GM18498 (cell line): ENCODE data around the gene ZNF107.
"Not testable (repeated sequence)": the region's sequence is repeated elsewhere in the genome, so short reads cannot be mapped to it uniquely, and the experiment has no call there.

Experiments used
- ATAC-seq: cut with Tn5 transposase; IDR thresholded peaks from one replicate; pipeline ENCODE4 v1.9.1; 2021; ENCODE audit warnings: mild to moderate bottlenecking, moderate library complexity; ENCODE audit not compliant: unreplicated experiment

The ZNF107 gene

GRCh38 chr7:64642875-64643274 lies 23.1 kb upstream of the ZNF107 start:
- ATAC-seq = no peak

DNA sequence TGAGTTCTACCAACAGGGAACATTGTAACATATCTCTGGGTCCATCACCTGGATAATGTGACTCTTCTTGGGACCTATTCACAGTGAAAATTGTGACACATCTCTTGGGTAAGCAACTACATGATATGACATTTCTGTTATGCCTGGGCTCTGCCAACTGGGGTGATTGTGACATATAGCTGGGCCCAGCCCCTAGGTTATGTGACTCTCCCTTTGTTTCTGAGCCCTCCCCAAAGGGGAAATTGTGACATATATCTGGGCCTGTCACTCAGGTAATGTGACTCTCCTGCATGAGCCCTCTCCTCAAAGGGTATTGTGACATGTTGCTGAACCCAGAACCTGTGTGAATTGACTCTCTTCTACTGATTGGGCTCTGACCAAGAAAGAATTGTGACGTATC lies 22.4 kb upstream of the ZNF107 start:
- ATAC-seq = no peak

- no peak for ATAC-seq
Observed at GRCh38 chr7:64651203-64651602, 14.7 kb upstream of the ZNF107 start.

GRCh38 chr7:64651632-64652165 lies 14.2 kb upstream of the ZNF107 start:
- no peak for ATAC-seq

GRCh38 chr7:64653721-64654401 lies 12.1 kb upstream of the ZNF107 start:
- ATAC-seq = no peak

DNA sequence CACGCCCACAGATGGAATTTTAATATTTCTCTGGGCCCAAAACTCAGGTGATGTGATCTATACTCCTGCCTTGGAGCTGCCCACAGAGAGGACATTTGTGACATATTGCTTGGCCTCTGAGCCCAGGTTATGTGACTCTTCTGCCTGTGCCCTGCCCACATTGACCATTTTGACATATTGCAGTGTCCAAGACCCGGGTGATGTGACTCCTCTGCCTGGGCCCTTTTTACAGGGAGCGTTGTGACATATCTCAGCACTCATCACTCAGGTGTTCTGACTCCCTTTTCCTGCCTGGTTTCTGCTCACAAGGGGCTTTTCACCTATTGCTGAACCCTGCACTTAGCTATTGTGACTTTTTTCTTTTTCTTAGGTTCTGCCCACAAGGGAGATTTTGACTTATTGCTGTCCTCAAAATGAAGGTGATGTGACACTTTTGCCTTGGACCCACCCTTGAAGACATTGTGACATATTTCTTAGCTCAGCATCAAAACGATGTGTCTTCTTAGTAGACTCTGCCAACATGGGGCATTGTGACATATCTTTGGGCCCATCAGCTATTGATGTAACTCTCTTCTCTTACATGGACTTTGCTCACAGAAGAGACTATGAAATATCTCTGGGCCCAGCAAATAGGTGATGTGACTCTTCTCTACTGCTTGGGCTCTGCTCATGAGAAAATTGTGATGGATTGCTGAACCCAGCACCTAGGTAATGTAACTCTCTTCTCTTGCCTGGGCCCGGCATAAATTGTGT lies 11.0 kb upstream of the ZNF107 start:
- no peak for ATAC-seq

DNA sequence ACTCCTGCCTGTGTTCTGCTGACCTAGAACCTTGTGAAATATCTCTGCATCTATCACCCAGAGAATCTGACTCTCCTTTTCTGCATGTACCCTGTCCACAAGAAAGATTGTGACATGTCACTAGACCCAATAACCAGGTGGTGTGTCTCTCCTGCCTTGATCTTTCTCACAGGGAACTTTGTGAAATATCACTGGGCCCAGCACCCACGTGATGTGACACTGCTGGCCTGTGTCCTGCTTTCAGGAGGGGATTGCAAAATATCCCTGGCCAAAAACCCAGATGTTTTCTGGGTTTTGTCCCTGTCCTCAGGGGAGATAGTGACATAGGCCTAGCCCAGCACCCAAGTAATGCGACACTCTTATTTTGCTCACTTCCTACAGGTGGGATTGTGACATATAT lies 10.1 kb upstream of the ZNF107 start:
- ATAC-seq = no peak

DNA sequence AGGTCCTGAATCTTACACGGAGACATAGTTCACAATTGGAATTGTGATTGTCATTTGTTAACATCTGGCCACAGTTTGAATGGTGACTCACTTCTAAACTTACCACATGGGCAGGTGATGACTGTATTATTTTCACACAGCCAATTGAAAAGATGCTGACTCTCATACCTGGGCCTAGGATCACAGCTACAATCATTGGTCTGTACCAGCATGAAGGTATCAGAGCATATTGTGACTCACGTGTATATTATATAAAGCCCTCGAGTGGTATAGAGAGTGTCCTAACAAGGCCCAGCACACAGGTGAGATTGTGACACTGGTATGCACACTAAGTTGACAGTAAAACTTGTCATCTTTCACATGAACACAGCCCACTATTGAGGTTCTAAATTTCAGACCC lies 9.4 kb upstream of the ZNF107 start:
- no peak for ATAC-seq

DNA sequence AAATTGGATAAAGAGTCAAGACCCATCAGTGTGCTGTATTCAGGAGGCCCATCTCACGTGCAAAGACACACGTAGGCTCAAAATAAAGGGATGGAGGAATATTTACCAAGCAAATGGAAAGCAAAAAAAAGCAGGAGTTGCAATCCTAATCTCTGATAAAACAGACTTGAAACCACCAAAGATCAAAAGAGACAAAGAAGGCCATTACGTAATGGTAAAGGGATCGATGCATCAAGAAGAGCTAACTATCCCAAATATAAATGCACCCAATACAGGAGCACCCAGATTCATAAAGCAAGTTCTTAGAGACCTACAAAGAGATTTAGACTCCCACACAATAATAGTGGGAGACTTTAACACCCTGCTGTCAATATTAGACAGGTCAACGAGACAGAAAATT lies 3.8 kb upstream of the ZNF107 start:
- not testable (repeated sequence) for ATAC-seq

DNA sequence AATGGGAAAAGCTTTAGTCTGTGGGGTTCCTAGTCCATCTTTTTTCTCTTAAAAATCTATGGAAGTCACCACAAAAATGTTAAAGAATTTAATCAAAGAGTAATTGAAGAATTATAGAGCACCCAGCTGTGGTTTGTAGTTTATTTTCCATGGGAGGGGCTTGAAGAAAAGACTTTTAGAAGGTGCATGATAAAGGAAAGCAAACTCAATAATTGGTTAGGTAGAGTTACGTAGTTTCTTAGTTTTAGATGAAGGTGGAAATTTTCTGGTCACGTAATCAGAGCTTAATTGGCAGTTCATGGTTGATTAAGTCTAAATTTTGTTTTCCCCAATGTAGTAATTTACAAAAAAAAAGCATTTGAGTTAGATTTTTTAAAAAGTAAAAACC lies 724 bp downstream of the ZNF107 start:
- ATAC-seq = no peak

DNA sequence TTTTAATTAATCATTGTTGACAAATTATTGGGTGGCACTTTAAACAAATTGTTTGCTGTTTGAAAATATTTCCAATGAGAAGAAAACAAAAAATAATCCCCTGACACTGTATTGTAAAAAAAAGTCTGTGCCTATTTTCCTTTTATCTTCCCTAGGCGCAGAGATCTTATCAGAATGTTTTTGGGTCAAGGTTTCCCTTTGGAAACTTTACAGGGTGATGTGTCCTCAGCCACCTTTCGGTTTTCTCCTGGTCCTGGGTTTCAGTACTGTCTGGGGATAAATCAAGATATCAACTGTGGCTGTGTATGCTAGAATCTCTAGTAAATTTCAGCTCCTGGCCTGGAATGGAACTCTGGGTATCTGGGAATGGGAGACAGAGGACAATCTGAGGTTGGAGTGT lies 1.4 kb downstream of the ZNF107 start:
- no peak for ATAC-seq

DNA sequence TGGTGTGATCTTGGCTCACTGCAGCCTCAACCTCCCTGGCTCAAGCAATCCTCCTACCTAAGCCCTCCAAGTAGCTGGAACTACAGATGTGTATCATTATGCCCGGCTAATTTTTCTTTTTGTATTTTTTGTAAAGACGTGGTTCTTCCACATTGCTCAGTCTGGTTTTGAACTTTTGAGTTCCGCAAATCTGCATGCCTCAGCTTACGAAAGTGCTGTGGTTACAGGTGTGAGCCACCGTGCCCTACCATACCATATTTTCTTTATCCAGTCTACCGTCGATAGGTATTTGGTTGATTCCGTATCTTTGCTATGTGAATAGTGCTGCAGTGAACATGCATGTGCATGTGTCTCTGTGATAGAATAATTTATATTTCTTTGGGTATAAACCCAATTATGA lies 6.5 kb downstream of the ZNF107 start:
- ATAC-seq = no peak

GRCh38 chr7:64685091-64685490 lies 19.2 kb downstream of the ZNF107 start:
- no peak for ATAC-seq

DNA sequence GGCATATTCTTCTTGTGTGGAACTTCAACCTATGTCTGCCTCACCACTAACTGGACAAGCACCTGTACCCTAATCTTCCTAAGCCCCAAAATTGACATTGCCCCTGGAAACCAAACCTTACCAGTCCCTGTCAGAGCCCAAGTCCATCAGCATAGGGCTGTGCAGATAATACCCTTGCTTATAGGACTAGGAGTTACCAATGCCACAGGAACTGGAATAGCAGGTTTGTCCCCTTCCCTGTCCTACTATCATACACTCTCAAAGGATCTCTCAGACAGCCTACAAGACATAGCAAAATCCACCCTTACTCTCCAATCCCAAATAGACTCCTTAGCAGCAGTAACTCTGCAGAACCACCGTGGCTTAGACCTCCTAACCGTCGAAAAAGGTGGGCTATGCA lies 19.8 kb downstream of the ZNF107 start:
- ATAC-seq = no peak

DNA sequence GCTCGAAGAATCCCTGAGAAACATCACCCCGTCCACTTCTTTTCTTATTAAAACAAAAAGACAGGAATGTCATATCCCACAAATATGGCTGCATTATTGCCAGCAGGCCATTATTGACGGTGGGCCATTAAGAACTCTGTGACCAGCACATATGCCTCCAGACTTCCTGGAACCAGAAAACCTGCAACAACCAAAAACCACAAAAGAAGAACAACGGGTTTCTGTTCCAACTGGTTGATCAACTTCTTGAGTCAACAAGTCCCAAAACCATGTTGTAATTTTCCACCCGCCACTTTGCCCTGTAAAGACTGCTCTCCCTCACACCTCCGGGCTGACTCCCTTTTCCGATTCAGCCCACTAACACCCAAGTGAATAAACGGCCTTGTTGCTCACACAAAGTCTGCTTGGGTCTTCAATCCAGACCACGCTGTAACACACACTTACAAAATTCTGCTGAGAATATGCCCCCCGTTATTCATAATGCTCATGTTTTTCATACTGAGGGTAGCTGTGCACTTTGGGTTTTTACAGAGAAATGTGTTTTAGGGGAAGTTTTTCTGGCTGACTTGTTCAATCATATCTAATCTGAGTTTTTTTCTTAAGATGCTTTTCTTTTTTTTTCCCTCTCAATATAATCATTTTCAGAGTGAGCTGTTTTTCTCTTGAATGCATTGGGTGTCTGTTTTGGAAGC lies 20.7 kb downstream of the ZNF107 start:
- ATAC-seq = no peak

- ATAC-seq = no peak
Observed at GRCh38 chr7:64687249-64687648, 21.3 kb downstream of the ZNF107 start.

GRCh38 chr7:64688988-64689387 lies 23.1 kb downstream of the ZNF107 start:
- no peak for ATAC-seq

- no peak for ATAC-seq
Observed at GRCh38 chr7:64691831-64692230, 25.9 kb downstream of the ZNF107 start.

DNA sequence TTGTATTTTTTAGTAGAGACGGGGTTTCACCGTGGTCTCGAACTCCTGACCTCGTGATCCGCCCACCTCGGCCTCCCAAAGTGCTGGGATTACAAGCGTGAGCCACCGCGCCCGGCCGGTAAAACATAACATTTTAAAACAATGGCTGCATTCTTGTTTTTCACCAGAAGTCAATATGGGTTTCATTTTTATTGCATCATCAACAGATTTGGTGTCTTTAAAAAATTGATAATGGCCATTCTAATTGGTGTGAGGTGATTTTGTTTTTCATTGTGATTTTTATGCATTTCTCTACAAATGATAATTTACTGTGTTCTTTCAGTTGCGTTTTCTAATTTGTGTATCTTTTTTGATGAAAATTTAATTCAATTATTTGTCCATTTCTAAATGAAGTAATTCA lies 31.9 kb downstream of the ZNF107 start:
- ATAC-seq = not testable (repeated sequence)

DNA sequence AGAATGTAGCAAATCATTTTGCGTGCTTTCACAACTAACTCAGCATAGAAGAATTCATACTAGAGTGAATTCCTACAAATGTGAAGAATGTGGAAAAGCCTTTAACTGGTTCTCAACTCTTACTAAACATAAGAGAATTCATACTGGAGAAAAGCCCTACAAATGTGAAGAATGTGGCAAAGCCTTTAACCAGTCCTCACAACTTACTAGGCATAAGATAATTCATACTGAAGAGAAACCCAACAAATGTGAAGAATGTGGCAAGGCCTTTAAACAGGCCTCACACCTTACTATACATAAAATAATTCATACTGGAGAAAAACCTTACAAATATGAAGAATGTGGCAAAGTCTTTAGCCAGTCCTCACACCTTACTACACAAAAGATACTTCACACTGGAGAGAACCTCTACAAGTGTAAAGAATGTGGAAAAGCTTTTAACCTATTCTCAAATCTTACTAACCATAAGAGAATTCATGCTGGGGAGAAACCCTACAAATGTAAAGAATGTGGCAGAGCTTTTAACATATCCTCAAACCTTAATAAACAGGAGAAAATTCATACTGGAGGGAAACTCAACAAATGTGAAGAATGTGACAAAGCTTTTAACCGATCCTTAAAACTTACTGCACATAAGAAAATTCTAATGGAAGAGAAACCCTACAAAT lies 40.8 kb downstream of the ZNF107 start:
- ATAC-seq = no peak

DNA sequence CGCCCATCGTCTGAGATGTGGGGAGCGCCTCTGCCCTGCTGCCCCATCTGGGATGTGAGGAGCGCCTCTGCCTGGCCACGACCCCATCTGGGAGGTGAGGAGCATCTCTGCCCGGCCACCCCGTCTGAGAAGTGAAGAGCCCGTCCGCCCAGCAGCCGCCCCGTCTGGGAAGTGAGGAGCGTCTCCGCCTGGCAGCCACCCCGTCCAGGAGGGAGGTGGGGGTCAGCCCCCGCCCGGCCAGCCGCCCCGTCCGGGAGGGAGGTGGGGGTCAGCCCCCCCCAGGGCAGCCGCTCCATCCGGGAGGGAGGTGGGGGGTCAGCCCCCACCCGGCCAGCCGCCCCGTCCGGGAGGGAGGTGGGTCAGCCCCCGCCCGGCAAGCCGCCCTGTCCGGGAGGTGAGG lies 52.0 kb downstream of the ZNF107 start:
- ATAC-seq = not testable (repeated sequence)
